ENCODE results near the gene ZBTB25.

The ZBTB25 gene

DNA sequence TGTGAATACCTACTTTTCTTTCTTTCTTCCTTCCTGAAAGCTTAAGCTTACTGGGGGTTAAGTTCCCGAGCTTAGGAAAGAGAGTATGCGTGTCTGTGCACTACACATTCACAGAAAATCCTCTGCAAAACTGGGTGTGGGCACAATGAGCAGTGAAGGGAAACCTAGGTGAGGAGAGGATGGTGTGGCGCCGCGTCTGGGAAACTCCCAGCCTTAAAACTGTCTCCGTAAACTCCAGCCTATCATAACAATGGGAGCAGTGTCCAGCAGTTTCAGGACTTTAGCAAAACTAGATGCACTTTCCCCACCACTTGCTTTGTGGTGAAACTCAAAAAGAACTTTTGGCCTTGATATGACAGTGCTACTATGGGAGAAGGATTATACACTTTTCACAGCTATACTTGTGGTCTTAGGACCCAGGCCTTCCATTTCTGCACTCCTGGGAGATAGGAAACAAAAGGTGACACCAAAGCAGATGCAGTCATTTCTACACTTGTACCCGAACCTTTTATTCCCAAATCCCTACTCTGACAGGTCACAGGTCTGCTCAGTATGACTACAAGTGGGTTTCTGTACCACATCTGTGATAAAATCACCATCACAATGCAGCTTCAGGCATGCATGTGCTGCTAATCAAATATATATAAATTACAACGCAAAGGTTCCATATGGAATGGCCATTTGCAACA, 27.9 kb downstream of the ZBTB25 start:
- DNase-seq = no peak

- DNase-seq = no peak
Observed at GRCh38 chr14:64474698-64475097, 28.9 kb downstream of the ZBTB25 start.

DNA sequence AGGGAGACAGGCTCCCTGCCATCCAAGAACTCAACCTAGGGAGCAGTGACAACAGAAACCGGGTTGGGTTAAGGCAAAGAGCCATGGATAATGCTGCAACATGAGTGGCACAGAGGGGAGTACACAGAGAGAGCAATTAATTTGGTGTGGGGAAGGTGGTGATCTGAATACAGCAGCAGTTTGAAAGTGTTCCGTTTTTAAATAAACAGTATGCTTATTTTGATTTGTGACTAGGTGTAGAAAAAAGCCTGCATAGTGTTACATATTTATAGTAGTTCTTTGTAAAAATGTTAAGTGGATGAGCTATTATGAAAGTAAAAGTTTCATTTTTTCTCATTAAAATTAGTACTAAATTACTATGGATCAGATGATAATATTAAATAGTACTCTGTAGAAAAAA, 29.6 kb downstream of the ZBTB25 start:
- DNase-seq = no peak

DNA sequence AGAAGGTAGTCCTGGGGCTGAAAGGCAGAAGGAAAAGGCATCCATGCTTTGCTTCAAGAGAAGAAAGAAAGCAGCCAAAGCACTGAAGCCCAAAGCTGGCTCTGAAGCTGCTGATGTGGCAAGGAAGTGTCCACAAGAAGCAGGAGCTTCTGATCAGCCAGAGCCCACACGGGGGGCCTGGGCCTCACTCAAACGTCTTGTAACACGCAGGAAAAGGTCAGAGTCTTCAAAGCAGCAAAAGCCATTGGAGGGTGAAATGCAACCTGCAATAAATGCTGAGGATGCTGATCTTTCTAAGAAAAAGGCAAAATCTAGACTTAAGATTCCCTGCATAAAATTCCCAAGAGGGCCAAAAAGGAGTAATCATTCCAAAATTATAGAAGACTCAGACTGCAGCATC, 35.2 kb downstream of the ZBTB25 start:
- no peak for DNase-seq

GRCh38 chr14:64467566-64467965, 36.1 kb downstream of the ZBTB25 start:
- no peak for DNase-seq

GRCh38 chr14:64467101-64467500, 36.5 kb downstream of the ZBTB25 start:
- peak; percentile 48 for DNase-seq

DNA sequence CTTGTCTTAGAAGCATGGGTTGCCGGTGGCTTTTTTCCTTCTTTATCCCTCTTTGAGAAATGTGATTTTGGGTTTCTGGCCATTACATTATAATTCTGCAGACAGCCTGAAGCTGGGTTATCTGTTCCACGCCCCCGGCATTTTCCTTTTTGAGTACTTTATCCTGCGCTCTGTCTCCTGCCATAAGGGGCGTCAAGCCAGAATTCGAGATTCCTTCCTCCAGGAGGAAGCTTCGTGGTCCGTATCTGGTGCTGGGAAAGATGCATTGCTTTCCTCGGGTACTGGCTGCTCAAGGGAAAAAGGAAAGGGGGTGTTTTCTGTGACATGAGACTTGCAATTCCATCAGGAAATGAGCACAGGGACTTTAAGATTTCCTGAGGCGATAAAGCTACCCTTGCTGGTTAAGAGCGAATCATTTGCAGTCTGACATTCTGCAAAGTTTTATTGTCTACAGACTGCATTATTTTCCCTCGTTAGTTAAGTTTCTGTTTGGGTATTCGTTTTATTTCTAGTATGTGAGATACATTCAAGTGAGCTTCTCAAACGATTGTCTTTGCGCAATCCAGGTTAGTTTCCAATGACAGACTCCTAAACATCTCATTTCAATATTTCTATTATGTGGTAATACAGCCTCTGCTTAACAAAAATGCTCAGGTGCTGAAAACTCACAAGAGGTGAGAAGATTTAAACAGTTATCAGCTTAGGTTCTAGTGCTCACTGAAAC, 37.6 kb downstream of the ZBTB25 start:
- DNase-seq = no peak

GRCh38 chr14:64465191-64465822, 38.3 kb downstream of the ZBTB25 start, which contains the start of gene AKAP5:
Gene AKAP5, plus strand, starts transcription at chr14:64465499. Its CDS starts 2,896 bp downstream, at chr14:64468395.
- no peak for DNase-seq

DNA sequence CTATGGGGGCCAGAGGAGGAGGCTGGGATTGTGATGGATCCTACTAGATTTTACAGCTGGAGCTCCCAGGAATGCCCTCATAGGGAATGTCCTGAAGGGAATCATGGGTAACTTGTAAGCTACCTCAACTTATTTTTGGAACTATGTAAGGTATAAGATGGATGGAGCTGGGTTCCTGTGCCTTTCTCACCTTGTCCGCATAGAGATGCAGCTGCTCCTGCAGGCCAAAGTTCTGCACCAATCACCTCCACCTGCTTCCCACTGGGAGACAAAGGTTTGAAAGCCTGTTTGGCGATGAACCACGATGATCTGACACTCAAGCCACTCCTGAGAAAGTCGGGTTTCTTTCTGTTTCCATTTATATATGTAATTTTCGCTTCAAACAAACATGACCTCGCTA, 39.0 kb downstream of the ZBTB25 start:
- DNase-seq = no peak

GRCh38 chr14:64463873-64464272, 39.8 kb downstream of the ZBTB25 start:
- DNase-seq = no peak

DNA sequence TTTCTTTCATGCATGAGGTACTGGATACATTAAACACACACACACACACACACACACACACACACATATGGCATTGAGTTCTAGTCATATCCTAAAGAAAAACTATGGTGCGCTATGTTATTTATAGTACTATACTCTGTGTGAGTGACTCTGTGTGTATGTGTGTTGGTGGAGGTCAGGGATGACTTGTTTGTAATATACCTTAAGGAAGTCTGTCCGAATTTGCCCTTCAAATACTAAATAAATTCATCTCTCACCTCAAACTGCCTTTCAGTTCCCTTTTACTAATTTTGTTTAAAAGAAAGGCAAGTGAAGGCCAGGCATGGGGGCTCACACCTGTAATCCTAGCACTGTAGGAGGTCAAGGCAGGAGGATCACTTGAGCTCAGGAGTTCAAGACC, 40.4 kb downstream of the ZBTB25 start:
- DNase-seq = no peak

DNA sequence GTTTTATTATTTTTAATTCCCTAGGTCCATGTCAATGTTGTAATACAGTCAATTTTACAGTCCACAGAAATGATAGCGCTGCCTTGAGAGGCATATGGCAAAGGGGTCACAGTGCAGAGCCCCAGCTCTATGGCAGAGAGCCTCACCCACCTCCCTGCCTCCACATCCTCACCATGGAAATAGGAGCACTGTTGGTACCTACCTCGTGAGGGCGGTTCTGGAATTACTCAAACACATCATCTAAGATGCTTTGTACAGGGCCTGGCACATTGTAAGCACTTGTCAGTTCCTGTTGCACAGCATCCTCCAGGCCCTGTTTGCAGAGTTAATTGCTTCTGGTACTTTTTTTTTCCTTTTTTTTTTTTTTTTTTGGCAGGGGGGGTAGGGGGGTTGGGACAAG, 42.4 kb downstream of the ZBTB25 start:
- no peak for DNase-seq

- no peak for DNase-seq
Observed at GRCh38 chr14:64459405-64460136, 44.1 kb downstream of the ZBTB25 start.

- DNase-seq = no peak
Observed at GRCh38 chr14:64454671-64455070, 49.0 kb downstream of the ZBTB25 start.

- no peak for DNase-seq
Observed at GRCh38 chr14:64450255-64450654, 53.4 kb downstream of the ZBTB25 start.

DNA sequence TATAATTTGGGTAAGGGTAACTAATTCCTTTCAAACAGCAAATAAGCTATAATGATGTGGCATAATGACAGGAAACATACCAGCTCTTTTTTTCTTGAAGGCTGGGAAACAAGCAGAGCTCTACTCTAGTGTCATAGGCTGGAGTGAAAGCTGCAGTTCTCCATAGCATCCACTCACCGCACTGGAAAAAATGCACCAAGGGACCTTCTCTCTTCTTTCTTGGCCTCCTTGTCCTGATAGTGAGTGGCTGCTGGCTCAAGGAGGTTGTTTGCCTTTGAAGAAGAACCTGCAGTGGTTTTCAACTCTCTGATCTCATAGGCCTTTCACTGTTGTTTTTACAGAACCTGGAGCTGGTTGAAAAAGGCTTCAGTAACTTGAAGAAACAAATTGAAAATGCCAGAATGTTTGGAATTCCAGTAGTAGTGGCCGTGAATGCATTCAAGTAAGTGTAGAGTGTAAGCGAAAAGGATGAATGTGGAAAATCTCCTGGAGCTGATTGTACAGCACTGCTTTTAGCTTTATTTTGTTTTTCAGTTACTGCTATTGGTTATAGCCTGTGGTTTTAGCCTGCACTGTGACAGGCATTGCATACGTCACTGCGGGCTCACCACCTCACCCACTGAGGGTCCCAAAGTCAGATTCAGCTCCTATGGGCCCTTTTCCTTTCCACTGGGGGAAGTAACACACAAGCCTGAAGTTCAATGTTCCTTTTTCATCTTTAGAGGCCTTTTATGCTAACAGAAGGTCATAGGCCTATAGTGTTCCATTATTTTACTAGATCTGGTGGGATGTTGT, 55.6 kb downstream of the ZBTB25 start:
- DNase-seq = no peak

GRCh38 chr14:64444984-64445845, 58.4 kb downstream of the ZBTB25 start:
- DNase-seq = peak; percentile 67

GRCh38 chr14:64444140-64444539, 59.5 kb downstream of the ZBTB25 start:
- peak; percentile 73 for DNase-seq

DNA sequence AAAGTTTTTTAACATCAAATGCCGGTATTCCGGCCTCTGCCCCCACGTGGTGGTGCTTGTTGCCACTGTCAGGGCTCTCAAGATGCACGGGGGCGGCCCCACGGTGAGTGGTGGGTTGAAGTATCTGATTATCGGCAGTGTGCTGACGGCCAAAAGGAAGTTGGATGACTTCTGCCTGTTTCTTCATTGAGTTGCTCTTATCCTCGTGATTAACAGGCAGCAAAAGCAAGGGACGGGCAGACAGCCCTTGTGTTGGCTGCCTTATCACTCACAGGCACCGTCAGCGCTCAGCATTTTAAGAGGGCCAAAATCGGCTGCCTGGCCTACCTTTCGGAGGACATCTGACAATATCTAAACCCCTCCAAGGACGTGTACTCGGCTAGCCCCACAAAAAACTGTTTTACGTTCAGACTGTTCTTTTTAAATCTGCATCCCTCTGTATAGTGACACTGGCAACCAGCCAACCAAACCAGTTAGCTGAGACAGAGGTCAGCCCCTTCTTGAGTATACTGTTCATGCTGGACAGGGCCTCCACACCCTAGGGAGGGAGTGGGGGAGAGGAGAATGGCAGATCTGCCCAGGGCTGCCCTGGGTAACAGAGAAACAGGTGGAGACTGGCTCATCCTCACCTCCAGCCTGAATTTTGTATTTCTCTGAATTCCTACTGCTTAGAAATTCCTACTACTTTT, 61.2 kb downstream of the ZBTB25 start:
- DNase-seq = no peak

DNA sequence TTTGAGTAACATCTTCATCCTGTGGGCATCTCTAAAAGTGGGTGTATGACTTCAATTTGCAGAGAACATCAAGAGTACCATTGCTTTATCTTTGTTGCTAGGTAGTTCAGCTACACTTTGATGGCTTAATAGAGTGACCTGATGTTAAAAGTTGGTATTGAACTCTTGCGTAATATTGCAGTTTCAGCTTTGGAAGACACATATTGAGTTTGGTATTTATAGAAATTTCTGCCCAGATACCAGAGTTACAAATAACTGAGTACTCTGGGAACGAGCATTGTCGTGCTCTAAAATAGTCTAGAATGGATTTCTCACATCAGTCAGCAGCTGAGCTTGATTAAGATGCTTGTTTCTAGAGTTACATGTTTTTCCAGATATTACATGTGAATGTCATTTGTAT, 63.1 kb downstream of the ZBTB25 start:
- peak; percentile 35 for DNase-seq

GRCh38 chr14:64439141-64439540, 64.5 kb downstream of the ZBTB25 start:
- DNase-seq = no peak
